Hepatocyte (in vitro differentiated cells): ENCODE data around the gene SMIM44. TPM values are rescaled to one million over a fixed set of nuclear protein-coding genes. Genes with fewer than 3 reads are reported as not detected.

Experiments used
- DNase-seq: peaks from one replicate; pipeline ENCODE4 v3.0.0-alpha.2; 2016; ENCODE audit warnings: low spot score
- H2AFZ ChIP-seq: fragments of 200-600 bp; sonication (generic); 2 replicates; pipeline ENCODE4 v1.6.0; 2016; ENCODE audit warnings: antibody characterized with exemption, mild to moderate bottlenecking
- H3K27ac ChIP-seq: fragments of 200-600 bp; sonication (generic); 2 replicates; pipeline ENCODE4 v1.5.1; 2016; ENCODE audit warnings: mild to moderate bottlenecking
- H3K27me3 ChIP-seq: fragments of 200-600 bp; sonication (generic); 2 replicates; pipeline ENCODE4 v1.6.1; 2016
- H3K36me3 ChIP-seq: fragments of 200-600 bp; sonication (generic); replicated peaks from 2 replicates; pipeline ENCODE4 v1.5.1; 2016; ENCODE audit warnings: low read depth; ENCODE audit not compliant: insufficient read depth
- H3K4me1 ChIP-seq: fragments of 200-600 bp; sonication (generic); 2 replicates; pipeline ENCODE4 v1.5.1; 2016; ENCODE audit warnings: mild to moderate bottlenecking, moderate library complexity; ENCODE audit not compliant: insufficient read depth
- H3K4me2 ChIP-seq: fragments of 200-600 bp; sonication (generic); 2 replicates; pipeline ENCODE4 v1.6.0; 2016
- H3K4me3 ChIP-seq: fragments of 200-600 bp; sonication (generic); 2 replicates; pipeline ENCODE4 v1.5.1; 2016; ENCODE audit warnings: mild to moderate bottlenecking
- H3K79me2 ChIP-seq: fragments of 200-600 bp; sonication (generic); 2 replicates; pipeline ENCODE4 v1.6.0; 2017; ENCODE audit warnings: mild to moderate bottlenecking
- H3K9me2 ChIP-seq: fragments of 200-600 bp; sonication (generic); replicated peaks from 2 replicates; pipeline ENCODE4 v1.6.0; 2017; ENCODE audit warnings: mild to moderate bottlenecking; ENCODE audit not compliant: insufficient read depth
- H3K9me3 ChIP-seq: fragments of 200-600 bp; sonication (generic); 2 replicates; pipeline ENCODE4 v1.5.1; 2016; ENCODE audit warnings: low read depth, mild to moderate bottlenecking
- H4K20me1 ChIP-seq: fragments of 200-600 bp; sonication (generic); 2 replicates; pipeline ENCODE4 v1.6.0; 2016; ENCODE audit warnings: mild to moderate bottlenecking; ENCODE audit not compliant: insufficient read depth, poor library complexity, severe bottlenecking
- EZH2 ChIP-seq: fragments of 200-600 bp; sonication (generic); IDR thresholded peaks from 2 replicates; pipeline ENCODE4 v1.6.1; 2016; ENCODE audit warnings: antibody characterized with exemption, mild to moderate bottlenecking, borderline replicate concordance
- EZH2phosphoT487 ChIP-seq: fragments of 200-600 bp; sonication (generic); IDR thresholded peaks from one replicate; pipeline ENCODE4 v1.6.1; 2018; ENCODE audit warnings: antibody characterized with exemption, mild to moderate bottlenecking, low read depth, moderate library complexity; ENCODE audit not compliant: unreplicated experiment, severe bottlenecking
- WGBS: methylation state at CpG from one replicate; pipeline ENCODE4 v1.1.6; 2016; ENCODE audit warnings: low lambda C conversion rate; ENCODE audit errors: missing lambda C conversion rate; 5-methylcytosine and 5-hydroxymethylcytosine counted together
- polyA plus RNA-seq: library from polyadenylated mRNA; unstranded; fragments of >200 nt; fragmentation: Nextera tagmentation; extraction: Ambion mirVana; gene quantifications from 2 replicates; pipeline ENCODE4 v1.2.1, GENCODE V29; 2016
- total RNA-seq: library from RNA; depleted of rRNA; stranded (reverse); fragments of >200 nt; gene quantifications from 2 replicates; pipeline ENCODE4 v1.2.3, GENCODE V29; 2014
- TF ChIP-seq, protein P1 (sequence below): fragments of 200-600 bp; sonication (generic); IDR thresholded peaks from 2 replicates; pipeline ENCODE4 v1.5.1; 2016; ENCODE audit warnings: antibody characterized with exemption, mild to moderate bottlenecking; ENCODE audit not compliant: poor library complexity

The SMIM44 gene
- total and polyA plus RNA-seq, 2 experiments from 2014 or later, result not detected

DNA sequence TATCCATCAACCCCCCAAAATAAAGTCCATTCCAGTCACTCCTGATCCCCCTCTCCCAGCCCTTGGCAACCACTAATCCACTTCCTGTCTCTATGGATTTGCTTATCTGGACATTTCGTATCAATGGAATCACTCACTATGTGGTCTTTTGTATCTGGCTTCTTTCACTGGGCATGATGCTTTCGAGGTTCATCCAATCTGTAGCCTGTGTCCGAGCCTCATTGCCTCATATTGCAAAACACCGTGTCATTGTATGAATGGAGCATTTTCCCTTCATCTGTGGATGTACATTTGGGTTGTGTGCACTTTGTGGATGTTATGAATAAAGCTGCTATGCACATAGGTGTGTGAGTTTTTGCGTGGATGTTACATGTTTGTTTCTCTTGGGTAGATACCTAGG, 21.5 kb upstream of the SMIM44 start:
- TF ChIP-seq EZH2phosphoT487, result no peak
- no peak for TF ChIP-seq EZH2
- TF ChIP-seq, protein P1, sequence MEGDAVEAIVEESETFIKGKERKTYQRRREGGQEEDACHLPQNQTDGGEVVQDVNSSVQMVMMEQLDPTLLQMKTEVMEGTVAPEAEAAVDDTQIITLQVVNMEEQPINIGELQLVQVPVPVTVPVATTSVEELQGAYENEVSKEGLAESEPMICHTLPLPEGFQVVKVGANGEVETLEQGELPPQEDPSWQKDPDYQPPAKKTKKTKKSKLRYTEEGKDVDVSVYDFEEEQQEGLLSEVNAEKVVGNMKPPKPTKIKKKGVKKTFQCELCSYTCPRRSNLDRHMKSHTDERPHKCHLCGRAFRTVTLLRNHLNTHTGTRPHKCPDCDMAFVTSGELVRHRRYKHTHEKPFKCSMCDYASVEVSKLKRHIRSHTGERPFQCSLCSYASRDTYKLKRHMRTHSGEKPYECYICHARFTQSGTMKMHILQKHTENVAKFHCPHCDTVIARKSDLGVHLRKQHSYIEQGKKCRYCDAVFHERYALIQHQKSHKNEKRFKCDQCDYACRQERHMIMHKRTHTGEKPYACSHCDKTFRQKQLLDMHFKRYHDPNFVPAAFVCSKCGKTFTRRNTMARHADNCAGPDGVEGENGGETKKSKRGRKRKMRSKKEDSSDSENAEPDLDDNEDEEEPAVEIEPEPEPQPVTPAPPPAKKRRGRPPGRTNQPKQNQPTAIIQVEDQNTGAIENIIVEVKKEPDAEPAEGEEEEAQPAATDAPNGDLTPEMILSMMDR, result no peak
- no peaks in the 10 kb centered on the region for H3K9me2 ChIP-seq
- H3K9me3 ChIP-seq, result no peaks in the 10 kb centered on the region
- DNase-seq, result no peak
- H3K27me3 ChIP-seq, result no peaks in the 10 kb centered on the region
- H3K4me2 ChIP-seq, result peak overlapping the region; percentile 78
- no peaks in the 10 kb centered on the region for H3K36me3 ChIP-seq
- no peak overlapping the region for H3K4me3 ChIP-seq
- H3K27ac ChIP-seq, result peak overlapping the region; percentile 91
- H3K79me2 ChIP-seq, result peaks cover 41% of the 10 kb centered on the region
- peaks cover 11% of the 10 kb centered on the region for H3K4me1 ChIP-seq
- H4K20me1 ChIP-seq, result peaks cover 21% of the 10 kb centered on the region
- H2AFZ ChIP-seq, result no peak overlapping the region
- WGBS, result 65% methylated on average over 5 of the region's 5 CpGs

- Histone ChIP-seq H4K20me1 (peaks cover 6% of the 10 kb centered on the region), H3K27ac (no peak overlapping the region), H3K9me3 (no peaks in the 10 kb centered on the region), H3K9me2 (no peaks in the 10 kb centered on the region), H3K4me2 (no peak overlapping the region), H2AFZ (no peak overlapping the region), H3K4me1 (peaks cover 10% of the 10 kb centered on the region), H3K79me2 (peaks cover 39% of the 10 kb centered on the region), H3K36me3 (no peaks in the 10 kb centered on the region), H3K27me3 (no peaks in the 10 kb centered on the region), H3K4me3 (no peak overlapping the region)
- TF ChIP-seq EZH2phosphoT487 (no peak), EZH2 (no peak)
- TF ChIP-seq, protein P1, result no peak
- DNase-seq, result no peak
- 85% methylated on average over 13 of the region's 13 CpGs for whole genome bisulfite sequencing
Measured at GRCh38 chr19:3503036-3503572, 19.9 kb upstream of the SMIM44 start.

DNA sequence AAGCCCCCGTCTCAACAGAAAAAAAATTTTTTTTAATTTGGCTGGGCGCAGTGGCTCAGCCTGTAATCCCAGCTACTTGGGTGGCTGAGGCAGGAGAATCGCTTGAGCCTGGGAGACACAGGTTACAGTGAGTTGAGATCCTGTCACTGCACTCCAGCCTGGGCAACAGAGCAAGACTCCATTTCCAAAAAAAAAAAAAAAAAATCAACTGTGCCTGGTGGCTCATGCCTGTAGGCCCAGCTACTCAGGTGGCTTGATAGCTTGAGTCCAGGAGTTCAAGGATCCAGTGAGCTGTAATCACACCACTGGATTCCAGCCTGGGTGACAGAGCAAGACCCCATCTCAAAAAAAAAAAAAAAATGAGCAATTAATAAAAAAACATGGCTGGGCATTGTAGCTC, 18.5 kb upstream of the SMIM44 start:
- TF ChIP-seq EZH2phosphoT487 (no peak), EZH2 (no peak)
- TF ChIP-seq, protein P1, result no peak
- H2AFZ ChIP-seq, result no peak overlapping the region
- 96% methylated on average over 3 of the region's 3 CpGs for WGBS
- no peaks in the 10 kb centered on the region for H3K9me2 ChIP-seq
- no peak overlapping the region for H3K4me3 ChIP-seq
- H3K27me3 ChIP-seq, result no peaks in the 10 kb centered on the region
- no peaks in the 10 kb centered on the region for H4K20me1 ChIP-seq
- no peaks in the 10 kb centered on the region for H3K9me3 ChIP-seq
- no peak for DNase-seq
- H3K27ac ChIP-seq, result no peak overlapping the region
- H3K4me1 ChIP-seq, result peaks cover 4% of the 10 kb centered on the region
- no peaks in the 10 kb centered on the region for H3K36me3 ChIP-seq
- H3K4me2 ChIP-seq, result no peak overlapping the region
- peaks cover 37% of the 10 kb centered on the region for H3K79me2 ChIP-seq
